ENCODE data around the gene LYZL6. TPM values are rescaled to one million over a fixed set of nuclear protein-coding genes. Genes with fewer than 3 reads are reported as not detected.

The LYZL6 gene
- total RNA-seq, 1 experiment from 2014 or later = not detected

GRCh38 chr17:35972066-35972465, 28.6 kb upstream of the LYZL6 start:
- ChIA-PET CTCF (no interaction called here), POLR2A (no interaction called here)
- H3K4me1 ChIP-seq (ENCODE audit: control insufficient read depth, insufficient read depth, low read length) = peaks cover 5% of the 10 kb centered on the region; the same call in 1 of the 2 replicates
- no peak overlapping the region for H3K27ac ChIP-seq (ENCODE audit: low read length)
- H3K9me3 ChIP-seq (ENCODE audit: control insufficient read depth, insufficient read depth, low read depth, low read length) = no peaks in the 10 kb centered on the region
- no peaks in the 10 kb centered on the region for H3K36me3 ChIP-seq (ENCODE audit: control insufficient read depth, insufficient read depth, low read length)
- no peak overlapping the region for H3K4me3 ChIP-seq (ENCODE audit: low read depth in 2 of 2, low read length in 2 of 2)
- intact Hi-C loops (cut with micrococcal nuclease; ENCODE audit: unreplicated experiment) = no loop called here
- in situ Hi-C loops (cut with HindIII; ENCODE audit: low pct_unique_long_range_greater_than_20kb, low sequenced_read_pairs) = no loop called here
- no peak for TF ChIP-seq REST (IDR thresholded peaks at IDR 0.05; ENCODE audit: insufficient read depth in 1 of 2, low read depth in 2 of 2, low read length in 1 of 2)
- no peak for TF ChIP-seq SIN3A (IDR thresholded peaks at IDR 0.05; ENCODE audit: borderline replicate concordance, insufficient read depth, low read depth, low read length)
- TF ChIP-seq CTCF (IDR thresholded peaks at IDR 0.05) = no peak
- TF ChIP-seq TCF7L2 (IDR thresholded peaks at IDR 0.05; ENCODE audit: low read depth, low read length) = no peak
- no peak for TF ChIP-seq POLR2AphosphoS5 (IDR thresholded peaks at IDR 0.05; ENCODE audit: low read depth, low read length)
- no peak for DNase-seq (ENCODE audit: low read depth, low spot score)
- no peaks in the 10 kb centered on the region for H3K27me3 ChIP-seq (ENCODE audit: control insufficient read depth, insufficient read depth, low read length)
- no TSS peak for BruUV-seq (replicated peaks)
- ATAC-seq = no peak

GRCh38 chr17:35969558-35970380, 26.3 kb upstream of the LYZL6 start:
- no peaks in the 10 kb centered on the region; the same call in 1 of the 2 replicates for H3K27me3 ChIP-seq (ENCODE audit: control insufficient read depth, insufficient read depth, low read length)
- H3K4me1 ChIP-seq (ENCODE audit: control insufficient read depth, insufficient read depth, low read length) = peaks cover 5% of the 10 kb centered on the region; the same call in 1 of the 2 replicates
- ChIA-PET POLR2A (interaction anchor here (0.5 to 0.7 kb wide), 2 partner anchors 100 to 552 kb away, joined by 4 to 5 read pairs; no protein-coding TSS in a partner anchor), CTCF (interaction anchor here (0.8 to 1.6 kb wide), 9 partner anchors 9 to 179 kb away, joined by 3 to 18 read pairs (median 6); partner anchors contain the start of gene CCL15)
- no peak for TF ChIP-seq SIN3A (IDR thresholded peaks at IDR 0.05; ENCODE audit: borderline replicate concordance, insufficient read depth, low read depth, low read length)
- TF ChIP-seq TCF7L2 (IDR thresholded peaks at IDR 0.05; ENCODE audit: low read depth, low read length) = no peak
- no peak for TF ChIP-seq POLR2AphosphoS5 (IDR thresholded peaks at IDR 0.05; ENCODE audit: low read depth, low read length)
- peak; percentile 88 for TF ChIP-seq CTCF (IDR thresholded peaks at IDR 0.05)
- no peak for TF ChIP-seq REST (IDR thresholded peaks at IDR 0.05; ENCODE audit: insufficient read depth in 1 of 2, low read depth in 2 of 2, low read length in 1 of 2)
- H3K36me3 ChIP-seq (ENCODE audit: control insufficient read depth, insufficient read depth, low read length) = no peaks in the 10 kb centered on the region
- H3K4me3 ChIP-seq (ENCODE audit: low read depth in 2 of 2, low read length in 2 of 2) = no peak overlapping the region
- intact Hi-C loops (cut with micrococcal nuclease; ENCODE audit: unreplicated experiment) = loop anchor here (2.0 kb wide), 1 partner anchor 179 kb away; no protein-coding TSS in a partner anchor
- in situ Hi-C loops (cut with HindIII; ENCODE audit: low pct_unique_long_range_greater_than_20kb, low sequenced_read_pairs) = no loop called here
- no peak overlapping the region for H3K27ac ChIP-seq (ENCODE audit: low read length)
- DNase-seq (ENCODE audit: low read depth, low spot score) = peak; percentile 67
- H3K9me3 ChIP-seq (ENCODE audit: control insufficient read depth, insufficient read depth, low read depth, low read length) = no peaks in the 10 kb centered on the region
- peak; percentile 92 for ATAC-seq
- no TSS peak for BruUV-seq (replicated peaks)
